ENCODE measurements around the gene ELMO1.

The ELMO1 gene

DNA sequence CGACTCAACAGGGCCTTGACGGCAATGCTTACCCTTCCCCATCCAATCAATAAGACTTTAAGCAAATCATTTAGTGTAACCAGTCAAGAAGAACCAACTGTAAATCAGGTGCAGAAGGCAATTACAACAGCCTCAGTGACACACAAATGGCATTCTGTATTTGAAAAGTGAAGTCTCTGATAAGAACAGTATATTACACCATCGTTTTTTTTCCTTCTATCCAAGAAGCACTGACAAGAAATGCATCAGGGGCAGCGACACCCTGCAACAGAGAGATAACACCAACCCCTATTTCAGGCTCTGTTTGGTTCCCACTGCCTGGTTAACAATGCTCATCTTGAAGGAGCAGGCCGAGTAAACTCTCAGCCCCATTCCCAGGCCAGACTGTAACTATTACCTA, 520.4 kb downstream of the ELMO1 start:
- DNase-seq: no peak

DNA sequence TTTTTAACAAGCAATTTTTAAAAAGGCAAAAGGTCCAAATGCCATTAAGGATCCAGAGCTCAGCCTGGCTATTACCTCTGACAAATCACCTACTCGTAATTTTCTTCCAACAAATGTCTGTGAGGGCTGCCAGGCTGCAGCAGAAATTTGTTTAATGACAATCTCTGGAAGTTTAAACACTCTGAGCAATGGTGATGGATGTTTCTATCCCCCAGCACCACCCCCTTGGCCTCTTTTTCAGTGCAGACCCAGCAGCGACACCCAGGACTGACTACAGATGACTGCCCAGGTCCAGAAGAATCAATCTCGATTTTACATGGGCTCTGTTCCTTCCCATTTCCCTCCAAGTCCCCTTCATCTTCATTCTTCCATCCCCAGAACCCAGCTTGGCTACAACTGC, 523.0 kb downstream of the ELMO1 start:
- DNase-seq: no peak

DNA sequence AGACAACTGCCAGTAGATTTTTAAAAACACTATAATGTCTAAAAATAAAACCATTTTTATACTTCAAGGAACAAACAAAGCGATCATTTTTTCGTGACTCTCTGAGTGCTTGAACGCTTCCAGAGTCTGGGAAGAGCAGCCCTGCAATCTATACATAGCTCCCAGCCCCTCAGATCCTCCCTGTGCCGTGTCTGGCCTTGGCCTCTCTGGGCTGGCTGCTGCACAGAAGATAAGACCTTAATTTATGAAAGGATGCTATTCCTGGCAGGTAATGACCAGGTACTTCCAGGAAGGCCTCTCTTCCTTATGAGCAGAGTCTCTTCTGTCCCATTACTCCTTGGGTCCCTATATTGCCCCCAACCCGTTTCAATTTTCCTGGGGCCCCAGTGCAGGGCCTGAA, 523.5 kb downstream of the ELMO1 start:
- no peak for DNase-seq

DNA sequence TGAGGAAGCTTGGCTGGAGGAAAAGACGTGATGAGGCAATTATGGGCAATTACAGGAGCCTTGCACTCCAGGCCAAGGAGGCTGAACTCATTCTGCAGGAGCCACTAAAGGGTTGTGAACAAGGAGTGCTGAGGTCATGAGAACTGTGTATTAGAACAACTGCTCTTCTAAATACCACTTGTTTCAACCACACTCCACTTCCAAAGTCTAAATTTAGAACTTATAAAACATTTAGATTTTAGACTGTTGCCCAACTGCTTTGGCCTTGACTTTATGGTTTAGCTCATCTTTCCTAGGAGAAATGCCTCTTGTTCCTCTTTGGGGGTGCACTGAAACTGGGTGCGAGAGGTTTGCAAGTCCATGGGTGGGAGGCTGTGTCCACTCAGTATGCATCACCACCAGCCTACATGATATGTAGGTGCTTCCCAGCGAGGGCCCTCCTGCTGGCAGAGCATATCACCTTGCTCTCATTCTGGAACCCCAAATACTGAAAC, 524.7 kb downstream of the ELMO1 start:
- DNase-seq: no peak

DNA sequence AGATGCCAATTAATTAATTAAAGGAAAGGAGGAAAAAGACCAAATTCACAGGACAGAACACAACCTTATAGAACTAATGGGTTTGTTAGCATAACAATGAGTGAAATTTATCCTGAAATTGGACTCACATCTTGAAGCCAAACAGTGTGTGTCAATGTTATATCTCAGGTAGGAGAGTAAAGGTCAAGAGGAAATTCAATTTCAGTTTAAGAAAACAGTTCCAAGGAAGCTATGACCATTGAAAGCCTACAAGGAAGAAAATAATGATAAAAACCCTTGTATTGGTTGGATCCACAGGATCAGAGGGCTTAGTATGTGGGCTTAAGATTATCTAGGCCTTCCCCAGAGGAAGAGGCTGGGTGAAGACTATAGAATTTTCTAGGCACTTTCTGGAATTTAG, 525.5 kb downstream of the ELMO1 start:
- DNase-seq: no peak

DNA sequence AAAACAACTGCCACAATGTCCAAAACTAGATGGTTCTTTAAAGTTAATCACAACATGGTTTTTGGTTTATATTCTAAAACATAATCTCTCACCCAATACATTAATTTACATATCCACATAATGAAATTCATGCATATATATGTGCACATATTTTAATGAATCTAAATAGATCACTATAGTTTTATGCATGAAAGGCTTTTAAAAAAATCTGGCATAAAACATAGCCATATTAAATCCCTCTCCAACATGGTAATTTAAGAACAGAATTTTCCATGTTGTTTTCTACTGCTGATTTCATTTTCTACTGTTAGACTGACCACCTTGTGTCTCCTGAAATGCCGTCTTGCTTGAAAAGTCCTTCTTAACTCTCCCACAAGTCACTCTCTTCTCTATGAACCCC, 528.2 kb downstream of the ELMO1 start:
- no peak for DNase-seq

DNA sequence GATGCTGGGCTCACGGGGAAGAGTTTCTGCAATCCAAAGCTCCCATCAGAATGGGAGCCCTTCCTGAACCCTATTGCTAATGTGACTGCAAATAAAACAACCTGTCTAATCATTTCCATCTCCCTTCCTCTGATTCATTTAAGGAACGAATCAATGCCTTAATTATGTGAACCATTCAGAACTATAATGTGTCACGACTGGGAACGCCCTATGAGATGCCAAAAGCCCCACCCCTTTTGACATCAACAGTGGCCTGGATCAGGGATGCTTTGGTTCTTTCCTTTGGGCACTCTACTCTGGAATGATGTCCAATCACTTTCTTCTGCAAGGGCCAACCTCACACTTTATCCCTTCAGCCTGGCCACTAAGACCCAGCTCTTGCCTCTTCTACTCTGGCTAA, 528.9 kb downstream of the ELMO1 start:
- DNase-seq: no peak

DNA sequence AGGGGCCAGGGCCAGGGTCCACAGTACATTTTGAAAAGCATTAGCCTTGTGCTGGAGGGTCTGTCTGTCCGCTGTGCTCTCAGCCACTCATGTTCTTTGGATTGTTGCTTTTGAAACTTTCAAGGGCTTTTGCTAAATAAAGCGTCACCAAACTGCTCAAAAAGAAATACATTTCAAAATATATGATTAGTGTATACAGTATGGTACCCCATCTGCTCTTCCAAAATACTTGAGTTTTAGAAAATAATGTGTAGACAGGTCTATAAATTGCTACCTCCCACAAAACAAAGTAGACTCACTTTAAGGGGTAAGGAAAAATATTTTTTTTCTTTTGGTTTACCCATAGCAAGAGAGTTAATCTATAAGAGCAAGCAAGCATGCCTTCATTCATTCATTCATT, 530.1 kb downstream of the ELMO1 start:
- no peak for DNase-seq

DNA sequence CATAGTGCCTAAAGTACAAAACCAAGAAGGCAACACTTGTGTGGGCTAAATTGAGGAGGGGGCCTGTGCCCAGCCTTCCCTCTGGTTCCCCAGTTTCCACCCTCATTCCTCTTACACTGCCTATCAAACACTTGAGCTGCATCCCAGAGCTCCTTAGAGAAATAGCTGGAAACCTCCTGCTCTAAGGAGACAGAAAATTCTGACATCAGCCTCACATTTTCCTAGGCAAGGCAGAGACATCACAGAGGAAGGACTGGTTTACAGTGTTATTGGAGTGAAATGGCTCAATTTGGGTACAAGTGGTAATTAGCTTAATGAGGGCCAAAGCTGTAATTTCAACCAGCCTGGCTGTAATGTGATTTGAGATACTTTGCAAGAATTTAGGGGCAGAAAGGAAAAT, 532.0 kb downstream of the ELMO1 start:
- DNase-seq: no peak

DNA sequence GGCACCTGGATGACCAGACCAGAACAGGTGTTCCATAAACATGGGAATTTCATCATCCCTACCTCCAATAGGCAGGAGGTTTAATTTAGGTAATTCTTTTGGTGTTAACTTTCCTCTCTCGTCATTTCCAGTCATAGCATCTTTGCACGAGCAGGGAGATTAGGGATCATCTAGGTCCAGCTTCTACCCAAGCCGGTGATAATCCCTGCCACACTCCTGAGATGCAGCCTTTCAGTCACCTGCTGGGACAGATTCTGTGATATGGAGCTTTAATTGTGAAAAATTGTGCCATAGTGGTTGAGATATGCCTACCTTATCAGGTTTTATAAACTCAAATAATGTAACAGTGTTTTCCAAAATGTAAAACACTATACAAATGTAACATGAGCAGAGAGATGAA, 532.5 kb downstream of the ELMO1 start:
- no peak for DNase-seq

DNA sequence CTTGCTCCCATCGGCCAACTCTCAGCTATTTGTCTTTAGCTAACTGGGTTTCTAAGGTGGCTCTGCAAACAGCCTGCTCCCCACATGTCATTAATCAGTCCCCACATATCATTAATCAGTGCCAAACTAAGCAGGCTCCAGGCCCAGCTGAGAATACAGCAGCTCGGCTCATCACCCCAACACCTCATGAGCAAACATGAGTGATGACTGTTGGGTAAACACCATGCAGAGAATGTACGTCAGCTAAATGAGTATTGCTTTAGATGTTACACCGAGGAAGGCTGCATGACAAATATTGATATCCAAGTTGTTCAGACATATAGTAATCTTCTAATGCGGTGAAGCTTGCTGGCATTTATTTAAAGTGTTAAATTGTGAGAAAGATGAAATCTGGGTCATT, 536.9 kb downstream of the ELMO1 start:
- peak; percentile 60 for DNase-seq

DNA sequence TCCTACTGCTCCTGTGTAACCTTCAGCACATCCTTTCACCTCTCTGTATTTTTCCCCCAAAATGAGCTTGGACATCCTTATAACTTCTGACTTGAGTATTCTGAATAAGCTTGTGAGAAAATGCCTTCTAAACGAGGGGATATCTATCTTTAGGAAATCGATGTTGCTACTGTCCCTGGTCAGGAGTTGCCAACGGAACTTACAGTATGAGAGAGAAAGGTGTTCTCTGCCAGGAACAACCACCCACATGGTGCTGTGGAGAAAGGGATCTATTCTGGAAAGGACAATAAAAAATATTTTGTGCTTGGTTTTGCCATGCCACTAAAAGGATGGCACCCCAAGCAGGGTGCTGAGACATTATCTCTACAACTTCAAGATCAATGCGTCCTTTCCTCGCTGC, 537.8 kb downstream of the ELMO1 start:
- no peak for DNase-seq

DNA sequence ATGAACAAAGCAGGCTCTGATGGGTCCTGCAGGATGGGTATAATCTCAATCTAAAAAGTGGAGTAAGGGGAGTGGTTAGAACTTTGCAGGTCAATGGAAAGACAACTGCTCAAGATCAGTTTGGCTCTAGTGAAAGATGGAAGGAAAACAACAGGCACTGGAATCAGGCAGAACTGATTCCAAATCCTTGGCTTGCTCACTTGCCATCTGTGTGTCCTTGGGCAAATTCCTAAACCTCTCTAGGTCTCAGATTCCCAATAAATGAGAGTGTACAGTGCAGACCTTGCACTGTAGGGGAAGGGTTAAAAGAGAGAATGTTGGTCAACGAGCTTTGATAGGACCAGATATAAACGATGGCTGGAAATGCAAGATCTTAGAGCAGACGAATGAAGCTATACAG, 538.3 kb downstream of the ELMO1 start:
- DNase-seq: no peak

DNA sequence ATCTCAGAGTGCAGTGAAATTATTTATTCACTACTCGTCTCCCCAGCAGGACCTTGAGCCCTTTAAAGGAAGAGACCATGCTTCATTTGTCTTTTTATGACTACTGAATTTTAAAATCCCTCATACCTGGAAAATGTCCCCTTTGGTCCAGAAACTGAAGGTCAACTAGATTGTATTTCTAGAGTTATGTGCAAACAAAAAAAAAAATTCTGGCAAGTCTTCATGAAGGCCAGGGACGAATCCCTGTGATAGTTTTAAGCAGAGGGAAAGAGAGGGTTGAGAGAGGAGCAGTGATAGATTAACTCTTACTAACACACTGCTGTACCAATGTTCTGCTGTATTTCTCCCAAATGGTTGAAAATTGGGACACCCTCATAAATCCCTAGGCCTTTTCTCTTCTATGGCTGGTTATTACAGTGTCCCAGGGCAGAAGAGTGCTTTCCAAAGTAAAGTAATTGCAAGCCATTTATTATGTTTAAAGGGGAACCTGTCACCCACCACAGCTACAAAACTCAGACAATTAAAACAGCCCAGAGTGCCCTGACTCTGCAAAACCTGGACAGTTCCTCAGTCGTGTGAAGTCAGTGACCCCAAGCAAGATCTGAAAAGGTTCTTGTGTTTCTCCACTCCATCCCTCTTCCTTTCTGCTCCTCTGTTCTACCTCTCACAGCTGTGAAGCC, 541.6 kb downstream of the ELMO1 start:
- no peak for DNase-seq

DNA sequence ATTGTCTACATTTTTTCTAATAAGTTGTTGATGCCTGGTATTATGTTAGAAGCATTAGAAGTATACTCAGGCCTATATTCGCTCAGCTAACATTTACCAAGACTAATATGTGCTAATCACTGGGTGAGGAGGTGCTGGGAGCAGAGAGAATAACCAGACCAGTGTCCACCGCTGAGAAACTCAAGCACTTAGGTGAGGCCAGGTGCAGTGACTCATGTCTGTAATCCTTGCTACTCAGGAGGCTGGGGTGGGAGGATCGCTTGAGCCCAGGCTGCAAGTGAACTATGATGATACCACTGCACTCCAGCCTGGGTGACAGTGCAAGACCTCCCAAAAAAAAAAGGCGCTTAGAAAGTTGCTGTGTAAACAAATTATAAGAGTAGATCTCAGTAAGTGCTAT, 542.2 kb downstream of the ELMO1 start:
- DNase-seq: peak; percentile 51

DNA sequence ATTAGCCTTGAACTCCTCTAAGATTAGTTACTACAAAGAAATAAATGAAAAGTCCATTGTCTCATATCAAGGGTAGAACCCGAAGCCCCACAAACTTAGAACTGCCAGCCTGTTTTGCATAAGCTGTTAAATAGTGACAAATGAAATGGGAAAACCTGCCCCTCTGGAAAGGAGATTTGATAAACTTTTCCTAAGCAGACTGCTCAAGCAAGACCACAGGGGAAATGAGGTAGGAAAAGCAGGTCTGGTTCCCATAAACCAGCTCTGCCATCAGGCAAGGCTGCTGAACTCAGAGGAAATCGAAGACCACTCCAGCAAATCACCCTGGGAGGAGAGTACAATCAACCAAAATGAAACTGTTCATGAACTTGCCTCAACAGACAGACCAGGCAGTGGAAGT, 542.8 kb downstream of the ELMO1 start:
- DNase-seq: no peak

DNA sequence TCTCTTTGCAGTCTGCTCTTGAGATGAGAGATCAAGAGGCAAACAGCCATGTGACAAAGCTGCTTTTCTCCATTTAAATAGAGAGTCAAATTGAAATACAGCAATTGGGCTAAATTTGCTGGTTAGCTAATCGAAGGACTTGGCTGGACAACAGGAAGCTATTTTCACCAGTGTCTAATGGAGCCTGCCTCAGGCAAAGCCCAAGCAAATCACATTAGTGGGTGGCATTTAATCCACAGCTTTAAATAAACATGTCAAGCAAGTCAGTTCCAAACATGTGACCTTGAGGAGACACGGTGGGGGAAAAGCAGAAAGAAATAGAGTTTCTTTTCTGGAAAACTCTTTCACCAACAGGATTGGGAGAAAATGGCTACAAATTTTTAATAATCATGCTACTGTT, 543.9 kb downstream of the ELMO1 start:
- DNase-seq: peak; percentile 67

DNA sequence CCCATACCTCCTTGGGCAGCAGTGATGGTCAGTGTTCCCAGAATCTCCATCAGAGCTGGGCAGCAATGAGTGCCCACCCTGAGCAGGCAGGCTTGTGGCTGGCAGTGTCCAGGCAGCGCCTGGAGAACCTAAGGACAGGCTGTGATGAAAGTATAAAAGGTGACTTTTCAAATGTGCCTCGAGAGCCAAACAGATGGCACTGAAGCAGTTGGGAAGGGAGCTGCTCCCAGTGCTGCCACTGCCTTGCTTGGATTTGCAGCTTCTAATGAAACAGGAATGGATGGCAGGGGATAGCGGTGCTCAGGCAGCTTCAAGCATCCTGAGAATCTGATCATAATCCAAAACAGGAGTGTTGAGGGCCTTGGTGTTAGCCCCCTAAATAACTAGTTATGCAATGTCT, 544.6 kb downstream of the ELMO1 start:
- DNase-seq: no peak

DNA sequence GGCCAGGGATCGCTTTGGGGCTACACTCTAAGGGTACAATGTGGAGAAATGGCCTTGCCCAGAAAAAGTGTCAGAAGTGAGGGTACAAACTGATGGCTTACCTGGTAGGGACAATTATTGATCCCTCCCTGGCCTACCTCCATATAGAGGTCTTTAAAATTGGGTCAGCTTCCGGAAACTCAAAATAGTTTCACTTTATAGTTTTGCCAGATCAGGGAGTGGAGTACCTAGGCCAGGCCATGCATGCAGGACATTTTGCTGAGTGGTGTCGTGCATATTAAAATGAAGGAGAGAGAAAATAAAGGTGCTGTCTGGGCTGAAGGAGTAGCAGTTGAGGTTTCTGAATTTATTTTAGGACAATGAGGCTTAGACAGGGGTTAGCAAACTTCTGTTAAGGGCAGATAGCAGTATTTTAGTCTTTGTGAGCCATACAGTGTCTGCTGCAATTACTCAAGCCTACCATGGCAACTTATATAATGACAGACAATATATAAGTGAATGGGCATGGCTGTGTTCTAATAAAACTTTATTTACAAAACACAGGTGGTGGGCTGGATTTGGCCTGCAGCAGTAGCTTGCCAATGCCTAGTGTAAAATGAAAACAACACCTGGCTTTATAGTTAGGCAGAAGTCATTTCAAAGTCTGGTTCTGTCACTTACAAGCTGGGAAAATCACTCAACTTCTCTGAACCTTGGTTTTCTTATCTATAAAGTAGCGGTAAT, 547.5 kb downstream of the ELMO1 start:
- DNase-seq: no peak

DNA sequence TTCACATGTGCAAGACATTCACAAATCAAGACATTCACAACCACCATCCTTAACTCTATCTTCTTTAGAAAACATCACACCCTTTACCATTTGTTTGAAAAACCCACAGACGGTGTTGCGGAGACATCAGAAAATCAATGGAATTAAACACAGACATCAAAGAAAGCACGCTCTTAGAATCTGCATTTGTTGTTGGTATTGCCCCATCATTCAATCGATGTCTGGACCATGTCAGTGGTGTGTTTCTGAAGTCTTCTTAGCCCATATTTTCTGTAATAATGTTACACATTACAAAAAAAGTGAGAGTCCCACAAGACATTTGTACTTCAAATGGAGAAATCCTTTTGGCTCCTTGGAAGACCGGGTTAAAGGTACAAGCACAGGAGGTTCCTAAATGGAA, 550.5 kb downstream of the ELMO1 start:
- DNase-seq: no peak

DNA sequence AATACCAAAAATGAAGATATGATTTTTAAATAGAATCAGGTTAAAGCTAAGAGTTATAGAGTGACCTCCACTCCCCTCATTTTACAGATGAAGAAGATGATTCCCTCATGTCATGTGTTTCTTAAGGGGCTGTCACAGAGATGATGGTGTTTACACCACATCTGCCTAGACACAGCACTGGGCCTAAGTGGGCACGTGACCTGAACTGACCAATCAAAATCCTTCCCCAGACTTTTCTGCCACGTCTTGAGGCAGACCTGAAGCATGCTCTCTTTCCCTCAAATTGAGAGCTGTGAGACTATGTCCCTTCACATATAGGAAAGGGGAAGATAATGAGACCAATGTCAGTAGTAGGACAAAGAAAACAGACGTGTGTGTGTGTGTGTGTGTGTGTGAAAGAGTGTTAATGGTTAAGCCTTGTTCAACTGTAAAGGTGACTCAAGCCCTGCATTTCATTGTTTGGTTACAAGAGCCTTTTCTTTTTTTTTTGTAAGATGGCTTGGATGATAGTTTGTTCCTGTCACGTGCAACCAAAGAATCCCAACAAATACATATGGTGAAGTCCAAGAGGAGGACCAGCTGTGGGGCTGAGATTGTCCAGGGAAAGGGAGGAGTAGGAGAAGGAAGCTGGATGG, 551.6 kb downstream of the ELMO1 start:
- no peak for DNase-seq

DNA sequence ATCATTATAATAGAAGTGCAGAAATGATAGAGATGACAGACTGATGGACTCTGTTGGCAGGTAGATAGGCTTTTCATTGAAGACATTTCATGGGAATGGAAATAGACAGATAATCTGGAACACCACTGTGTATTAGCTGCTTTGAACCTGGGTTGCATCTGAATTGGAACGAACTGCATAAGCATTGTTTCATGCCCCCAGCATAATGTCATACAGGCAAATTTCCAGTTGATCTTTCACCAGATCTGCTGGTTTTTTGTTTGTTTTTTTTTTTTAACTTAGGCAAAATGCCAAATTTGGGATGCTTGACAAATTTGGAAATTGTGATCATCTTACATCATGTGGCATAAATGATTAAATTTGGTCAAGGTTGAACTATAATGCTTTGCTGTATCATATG, 552.2 kb downstream of the ELMO1 start:
- DNase-seq: no peak

DNA sequence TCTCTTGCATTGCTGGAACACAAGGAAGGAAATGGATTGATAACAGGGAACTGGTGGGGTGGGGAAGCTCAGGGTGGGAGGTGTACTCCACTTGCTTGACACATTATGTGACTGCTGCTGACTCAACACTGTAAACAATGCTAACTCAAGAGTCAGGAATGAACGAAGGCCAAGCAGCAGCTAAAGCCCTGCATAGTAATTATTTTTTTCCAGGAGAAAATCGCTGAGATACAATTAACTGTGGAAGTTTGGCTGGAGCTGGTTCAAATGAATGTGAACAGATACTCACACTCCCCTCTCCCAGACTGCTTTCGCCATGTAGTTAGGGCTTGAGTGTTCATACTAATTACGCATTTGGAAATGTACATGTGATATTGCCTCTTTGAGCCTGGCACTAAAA, 553.5 kb downstream of the ELMO1 start:
- no peak for DNase-seq

DNA sequence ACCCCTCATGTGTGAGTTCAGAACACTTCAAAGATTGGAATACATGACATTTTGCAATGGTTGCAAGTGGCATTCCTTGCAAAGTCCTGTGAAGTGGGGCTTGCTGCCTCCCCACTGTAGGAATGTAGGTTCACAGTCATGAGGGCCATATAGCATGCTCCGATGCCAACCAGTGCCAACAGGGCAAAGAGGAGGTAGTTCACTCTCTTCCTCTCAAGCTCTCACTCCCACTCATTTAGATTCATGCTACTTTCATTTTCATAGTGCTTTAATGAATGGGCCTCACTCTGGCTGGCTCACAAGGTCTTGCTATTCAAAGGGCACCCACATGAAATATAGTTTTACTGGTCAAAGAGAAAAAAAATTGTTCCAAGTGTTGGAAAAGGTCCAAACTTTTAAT, 554.5 kb downstream of the ELMO1 start:
- DNase-seq: no peak
